Midbrain (tissue), 1 donor: ENCODE measurements around the gene DNMT1.

Experiments used
- DNase-seq: peaks from one replicate; lab custom pipeline; 2025; lab: John Stamatoyannopoulos, UW

DNMT1 gene

DNA sequence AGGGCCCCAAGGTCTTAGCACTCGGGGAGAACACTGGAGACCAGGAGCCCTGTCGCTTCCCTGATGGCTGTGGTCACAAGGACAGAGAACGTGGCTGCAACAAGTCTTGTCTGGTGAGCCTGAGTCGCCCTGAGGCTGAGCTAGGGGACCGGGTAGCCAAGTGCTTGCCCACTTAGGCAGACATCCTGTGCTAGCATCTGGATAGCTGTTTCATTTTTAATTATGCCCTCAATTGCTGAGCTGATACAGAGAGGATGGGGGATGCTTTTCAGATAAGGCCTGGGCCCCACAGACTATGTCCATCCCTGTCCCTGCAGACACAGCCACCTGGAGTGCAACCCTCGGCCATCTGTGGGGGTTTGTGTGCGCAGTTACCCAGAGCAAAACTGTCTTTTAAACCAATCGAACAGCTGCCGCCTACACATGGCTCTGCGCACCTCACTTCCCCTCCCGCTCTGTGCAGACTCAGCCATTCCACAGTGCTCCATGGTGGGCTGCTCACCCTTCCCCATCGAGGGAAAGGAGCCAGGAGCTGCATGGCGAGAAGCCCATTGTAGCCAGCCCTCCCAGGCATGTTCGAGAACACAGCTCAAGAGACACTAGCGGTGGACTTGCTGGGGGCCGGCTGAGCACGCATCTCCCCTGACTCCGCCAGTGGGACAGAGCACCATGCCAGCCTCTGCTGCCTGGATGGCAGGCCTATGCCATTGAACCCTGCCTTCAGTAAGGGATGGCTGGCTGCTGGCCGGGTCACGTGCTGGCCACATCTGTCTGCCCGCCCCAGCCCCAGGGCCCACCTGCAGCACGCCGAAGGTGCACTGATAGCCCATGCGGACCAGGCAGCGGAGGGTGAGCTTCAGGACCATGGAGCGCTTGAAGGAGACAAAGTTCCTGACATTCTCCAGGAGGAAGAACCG, 55.6 kb downstream of the DNMT1 start:
- DNase-seq: no peak

DNA sequence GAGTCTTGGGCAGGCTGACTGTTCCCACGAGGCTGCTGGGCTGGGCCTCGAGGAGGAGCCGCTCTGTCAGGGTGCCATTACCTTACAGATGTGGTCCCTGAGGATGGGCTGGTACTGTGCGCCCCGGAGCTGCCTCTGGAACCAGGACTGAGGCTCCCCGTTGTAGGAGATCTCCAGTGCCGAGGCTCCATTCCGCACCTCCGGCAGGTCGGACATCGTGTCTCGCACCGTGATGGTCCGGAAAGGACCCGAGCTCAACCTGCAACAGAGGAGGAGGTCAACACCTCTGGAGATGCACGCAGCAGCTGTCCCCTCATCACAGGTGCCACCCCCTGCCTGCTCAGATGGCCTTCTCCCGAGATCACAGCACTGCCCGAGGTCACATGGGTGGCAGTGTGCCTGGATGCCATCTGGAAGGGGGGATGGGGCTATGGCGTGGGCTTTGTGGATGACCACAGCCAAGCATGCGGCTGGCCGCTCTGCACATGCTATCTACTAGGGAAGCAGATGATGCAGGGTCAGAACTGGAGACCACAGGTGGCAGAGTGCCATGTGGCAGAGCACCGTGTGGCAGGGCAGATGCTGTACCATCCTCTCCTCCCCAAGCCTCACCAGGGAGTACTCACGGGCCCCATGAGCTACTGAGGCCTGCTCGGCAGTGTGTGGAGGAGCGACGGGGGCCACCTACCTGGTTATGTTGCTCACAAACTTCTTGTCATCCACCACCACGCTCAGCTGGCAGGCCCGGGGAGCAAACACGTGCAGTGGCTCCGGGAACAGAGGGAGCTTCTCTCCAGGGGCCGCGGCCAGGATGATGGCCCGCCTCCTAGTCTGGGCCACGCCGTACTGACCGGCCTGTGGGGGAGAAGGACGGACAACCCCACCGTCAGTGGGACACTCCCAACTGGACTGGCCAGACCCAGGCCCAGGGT, 56.7 kb downstream of the DNMT1 start:
- peak; percentile 55 for DNase-seq

GRCh38 chr19:10136936-10137335, 57.8 kb downstream of the DNMT1 start:
- DNase-seq: no peak

GRCh38 chr19:10135551-10136334, 59.0 kb downstream of the DNMT1 start:
- no peak for DNase-seq

GRCh38 chr19:10134040-10134439, 60.7 kb downstream of the DNMT1 start:
- DNase-seq: no peak

DNA sequence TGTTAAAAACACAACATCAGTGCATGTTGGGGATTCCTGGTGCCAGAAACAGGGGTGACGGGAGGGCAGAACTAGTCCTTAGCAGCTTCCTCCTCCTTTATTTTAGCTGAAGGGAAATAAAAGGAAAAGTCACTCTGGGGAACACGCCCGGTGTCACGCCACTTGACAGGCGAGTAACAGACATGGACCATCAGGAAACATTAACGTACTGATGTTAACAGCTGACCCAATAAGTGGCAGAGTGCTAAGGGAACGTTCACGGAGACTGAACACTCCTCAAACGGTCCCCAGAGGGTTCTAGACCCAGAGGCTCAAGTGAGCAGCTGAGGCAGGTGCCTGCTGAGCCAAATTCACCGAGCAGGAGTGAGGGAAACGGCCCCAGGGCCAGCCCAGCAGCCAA, 61.2 kb downstream of the DNMT1 start:
- DNase-seq: no peak

DNA sequence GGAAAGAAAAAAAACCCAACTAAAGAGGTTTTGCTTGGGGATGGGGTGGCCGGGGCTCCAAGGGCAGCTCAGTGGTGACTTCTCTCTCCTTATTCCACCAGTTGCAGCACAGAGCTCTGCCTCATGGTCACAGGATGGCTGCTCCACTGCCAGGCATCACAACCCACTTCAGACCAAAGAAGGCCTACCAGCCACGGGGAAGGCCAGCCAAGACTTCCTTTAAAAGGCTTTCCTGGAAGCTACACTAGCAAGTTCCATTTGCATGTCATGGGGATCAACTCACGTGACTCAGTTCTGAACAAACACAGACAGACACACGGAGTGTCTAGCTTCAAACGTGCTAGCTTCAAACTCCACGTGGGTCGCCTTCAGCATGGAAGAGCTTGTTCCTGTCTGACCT, 61.8 kb downstream of the DNMT1 start:
- DNase-seq: no peak

DNA sequence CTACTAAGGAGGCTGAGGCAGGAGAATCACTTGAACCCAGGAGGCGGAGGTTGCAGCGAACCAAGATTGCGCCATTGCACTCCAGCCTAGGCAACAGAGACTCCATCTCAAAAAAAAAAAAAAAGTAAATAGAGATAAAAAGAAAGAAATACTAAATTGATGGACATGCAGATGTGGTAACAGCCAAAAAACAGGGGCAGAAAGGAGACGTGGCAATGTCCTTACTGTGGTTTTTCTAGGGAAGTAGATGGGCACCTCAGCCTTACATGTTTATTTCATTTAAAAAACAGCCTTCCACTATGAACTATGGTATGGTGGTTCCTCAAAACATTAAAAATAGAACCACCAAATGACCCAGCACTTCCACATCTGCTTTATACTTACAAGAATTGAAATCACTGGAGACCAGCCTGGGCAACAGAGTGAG, 68.5 kb downstream of the DNMT1 start:
- DNase-seq: no peak

- no peak for DNase-seq
These were observed 70.3 kb downstream of the DNMT1 start for GRCh38 chr19:10124429-10124828.

DNA sequence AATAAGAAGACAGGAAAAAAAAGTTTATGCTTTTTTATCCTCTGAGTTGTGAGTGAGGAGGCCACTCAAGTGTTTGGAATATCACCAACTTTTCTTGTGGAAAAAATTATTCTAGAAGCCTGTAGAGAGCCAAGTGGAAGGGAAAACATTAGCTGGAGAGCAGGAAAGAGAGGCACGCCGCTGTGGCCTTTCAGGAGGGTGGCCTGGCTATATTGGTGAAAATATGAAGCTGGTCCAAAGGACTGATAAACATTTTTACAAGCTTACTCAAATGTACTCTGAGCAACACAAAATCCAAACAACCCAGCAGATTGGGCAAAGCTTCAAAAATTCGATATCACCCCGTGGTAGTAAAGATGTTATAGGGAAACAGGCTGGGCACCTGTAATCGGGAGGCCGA, 72.7 kb downstream of the DNMT1 start:
- no peak for DNase-seq

- DNase-seq: no peak
These were observed 74.1 kb downstream of the DNMT1 start for GRCh38 chr19:10120538-10121189.

DNA sequence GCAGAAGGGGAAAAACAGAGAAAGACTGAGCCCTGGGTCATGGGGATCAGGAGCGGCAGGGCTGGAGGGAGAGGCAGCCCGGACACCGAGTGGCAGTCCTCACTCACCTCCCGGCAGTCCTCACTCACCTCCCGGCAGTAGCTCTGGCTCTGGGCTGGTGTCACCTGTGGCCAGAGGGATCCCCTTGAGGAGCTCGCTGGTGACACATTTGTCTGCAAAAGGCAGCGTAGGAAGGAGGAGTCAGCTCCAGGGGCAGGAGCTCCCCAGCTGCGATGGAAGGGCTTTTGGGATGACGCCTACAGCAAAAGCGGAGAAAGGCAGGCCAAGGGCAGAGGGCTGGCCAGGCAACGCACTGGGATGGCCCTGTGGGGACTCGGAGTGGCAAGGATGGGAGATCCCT, 75.8 kb downstream of the DNMT1 start:
- no peak for DNase-seq

DNA sequence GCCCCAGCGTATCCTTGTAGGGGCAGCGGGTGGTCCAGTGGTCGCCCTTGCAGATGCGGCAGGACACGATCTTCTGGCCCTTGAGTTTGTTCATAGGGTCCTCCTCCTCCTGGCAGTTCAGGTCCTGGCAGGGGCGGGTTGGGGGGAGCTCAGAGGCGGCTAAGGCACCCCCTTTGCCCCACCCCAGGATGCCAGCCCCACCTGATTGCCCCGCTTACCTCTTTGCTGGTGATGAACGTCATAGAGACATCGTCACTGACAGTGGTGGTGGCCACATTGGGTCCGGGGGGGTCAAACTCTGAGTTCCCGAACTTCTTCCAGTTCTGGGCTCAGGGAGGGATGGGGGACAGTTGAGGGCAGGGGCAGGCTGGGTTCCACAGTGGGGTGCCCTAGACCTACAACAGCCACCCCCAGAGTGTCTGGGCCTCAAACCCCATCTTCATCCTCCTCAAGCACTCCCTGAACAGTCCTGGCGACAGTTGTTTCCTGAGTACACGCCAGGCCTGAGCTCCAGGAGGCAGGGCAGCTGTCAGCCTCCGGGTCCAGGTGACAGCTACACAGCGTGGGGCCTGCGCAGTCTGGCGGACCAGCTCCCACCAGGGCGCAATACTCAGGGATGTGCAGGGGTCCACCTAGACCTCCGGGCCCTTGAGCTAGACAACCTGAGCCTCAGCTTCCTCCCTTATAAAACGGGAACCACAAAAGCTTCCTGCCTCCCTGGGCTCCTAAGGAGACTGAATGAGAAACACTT, 77.7 kb downstream of the DNMT1 start:
- DNase-seq: no peak

- no peak for DNase-seq
These were observed 78.5 kb downstream of the DNMT1 start for GRCh38 chr19:10116085-10116865.

GRCh38 chr19:10115392-10116084, 79.2 kb downstream of the DNMT1 start:
- no peak for DNase-seq

- DNase-seq: no peak
These were observed 79.9 kb downstream of the DNMT1 start for GRCh38 chr19:10114651-10115391.

DNA sequence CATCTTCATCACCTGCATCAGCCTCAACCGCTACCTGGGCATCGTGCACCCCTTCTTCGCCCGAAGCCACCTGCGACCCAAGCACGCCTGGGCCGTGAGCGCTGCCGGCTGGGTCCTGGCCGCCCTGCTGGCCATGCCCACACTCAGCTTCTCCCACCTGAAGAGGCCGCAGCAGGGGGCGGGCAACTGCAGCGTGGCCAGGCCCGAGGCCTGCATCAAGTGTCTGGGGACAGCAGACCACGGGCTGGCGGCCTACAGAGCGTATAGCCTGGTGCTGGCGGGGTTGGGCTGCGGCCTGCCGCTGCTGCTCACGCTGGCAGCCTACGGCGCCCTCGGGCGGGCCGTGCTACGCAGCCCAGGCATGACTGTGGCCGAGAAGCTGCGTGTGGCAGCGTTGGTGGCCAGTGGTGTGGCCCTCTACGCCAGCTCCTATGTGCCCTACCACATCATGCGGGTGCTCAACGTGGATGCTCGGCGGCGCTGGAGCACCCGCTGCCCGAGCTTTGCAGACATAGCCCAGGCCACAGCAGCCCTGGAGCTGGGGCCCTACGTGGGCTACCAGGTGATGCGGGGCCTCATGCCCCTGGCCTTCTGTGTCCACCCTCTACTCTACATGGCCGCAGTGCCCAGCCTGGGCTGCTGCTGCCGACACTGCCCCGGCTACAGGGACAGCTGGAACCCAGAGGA, 80.6 kb downstream of the DNMT1 start:
- DNase-seq: no peak

DNA sequence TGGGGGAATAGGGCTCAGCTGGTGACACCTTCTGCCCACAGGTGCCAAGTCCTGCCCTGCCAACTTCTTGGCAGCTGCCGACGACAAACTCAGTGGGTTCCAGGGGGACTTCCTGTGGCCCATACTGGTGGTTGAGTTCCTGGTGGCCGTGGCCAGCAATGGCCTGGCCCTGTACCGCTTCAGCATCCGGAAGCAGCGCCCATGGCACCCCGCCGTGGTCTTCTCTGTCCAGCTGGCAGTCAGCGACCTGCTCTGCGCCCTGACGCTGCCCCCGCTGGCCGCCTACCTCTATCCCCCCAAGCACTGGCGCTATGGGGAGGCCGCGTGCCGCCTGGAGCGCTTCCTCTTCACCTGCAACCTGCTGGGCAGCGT, 81.2 kb downstream of the DNMT1 start:
- no peak for DNase-seq
